Hepatocyte (in vitro differentiated cells): ENCODE results near the gene FAM124A. TPM values are rescaled to one million over a fixed set of nuclear protein-coding genes. Genes with fewer than 3 reads are reported as not detected.

Experiments used
- DNase-seq: peaks from one replicate; pipeline ENCODE4 v3.0.0-alpha.2; 2016; ENCODE audit warnings: low spot score
- H2AFZ ChIP-seq: fragments of 200-600 bp; sonication (generic); 2 replicates; pipeline ENCODE4 v1.6.0; 2016; ENCODE audit warnings: antibody characterized with exemption, mild to moderate bottlenecking
- H3K27ac ChIP-seq: fragments of 200-600 bp; sonication (generic); 2 replicates; pipeline ENCODE4 v1.5.1; 2016; ENCODE audit warnings: mild to moderate bottlenecking
- H3K27me3 ChIP-seq: fragments of 200-600 bp; sonication (generic); 2 replicates; pipeline ENCODE4 v1.6.1; 2016
- H3K36me3 ChIP-seq: fragments of 200-600 bp; sonication (generic); replicated peaks from 2 replicates; pipeline ENCODE4 v1.5.1; 2016; ENCODE audit warnings: low read depth; ENCODE audit not compliant: insufficient read depth
- H3K4me1 ChIP-seq: fragments of 200-600 bp; sonication (generic); 2 replicates; pipeline ENCODE4 v1.5.1; 2016; ENCODE audit warnings: mild to moderate bottlenecking, moderate library complexity; ENCODE audit not compliant: insufficient read depth
- H3K4me2 ChIP-seq: fragments of 200-600 bp; sonication (generic); 2 replicates; pipeline ENCODE4 v1.6.0; 2016
- H3K4me3 ChIP-seq: fragments of 200-600 bp; sonication (generic); 2 replicates; pipeline ENCODE4 v1.5.1; 2016; ENCODE audit warnings: mild to moderate bottlenecking
- H3K79me2 ChIP-seq: fragments of 200-600 bp; sonication (generic); 2 replicates; pipeline ENCODE4 v1.6.0; 2017; ENCODE audit warnings: mild to moderate bottlenecking
- H3K9me2 ChIP-seq: fragments of 200-600 bp; sonication (generic); replicated peaks from 2 replicates; pipeline ENCODE4 v1.6.0; 2017; ENCODE audit warnings: mild to moderate bottlenecking; ENCODE audit not compliant: insufficient read depth
- H3K9me3 ChIP-seq: fragments of 200-600 bp; sonication (generic); 2 replicates; pipeline ENCODE4 v1.5.1; 2016; ENCODE audit warnings: low read depth, mild to moderate bottlenecking
- H4K20me1 ChIP-seq: fragments of 200-600 bp; sonication (generic); 2 replicates; pipeline ENCODE4 v1.6.0; 2016; ENCODE audit warnings: mild to moderate bottlenecking; ENCODE audit not compliant: insufficient read depth, poor library complexity, severe bottlenecking
- EZH2 ChIP-seq: fragments of 200-600 bp; sonication (generic); IDR thresholded peaks from 2 replicates; pipeline ENCODE4 v1.6.1; 2016; ENCODE audit warnings: antibody characterized with exemption, mild to moderate bottlenecking, borderline replicate concordance
- EZH2phosphoT487 ChIP-seq: fragments of 200-600 bp; sonication (generic); IDR thresholded peaks from one replicate; pipeline ENCODE4 v1.6.1; 2018; ENCODE audit warnings: antibody characterized with exemption, mild to moderate bottlenecking, low read depth, moderate library complexity; ENCODE audit not compliant: unreplicated experiment, severe bottlenecking
- WGBS: methylation state at CpG from one replicate; pipeline ENCODE4 v1.1.6; 2016; ENCODE audit warnings: low lambda C conversion rate; ENCODE audit errors: missing lambda C conversion rate; 5-methylcytosine and 5-hydroxymethylcytosine counted together
- polyA plus RNA-seq: library from polyadenylated mRNA; unstranded; fragments of >200 nt; fragmentation: Nextera tagmentation; extraction: Ambion mirVana; gene quantifications from 2 replicates; pipeline ENCODE4 v1.2.1, GENCODE V29; 2016
- total RNA-seq: library from RNA; depleted of rRNA; stranded (reverse); fragments of >200 nt; gene quantifications from 2 replicates; pipeline ENCODE4 v1.2.3, GENCODE V29; 2014
- TF ChIP-seq, protein P1 (sequence below): fragments of 200-600 bp; sonication (generic); IDR thresholded peaks from 2 replicates; pipeline ENCODE4 v1.5.1; 2016; ENCODE audit warnings: antibody characterized with exemption, mild to moderate bottlenecking; ENCODE audit not compliant: poor library complexity

Gene FAM124A
- total and polyA plus RNA-seq, 2 experiments from 2014 or later, result 0.60 to 1.7 TPM

DNA sequence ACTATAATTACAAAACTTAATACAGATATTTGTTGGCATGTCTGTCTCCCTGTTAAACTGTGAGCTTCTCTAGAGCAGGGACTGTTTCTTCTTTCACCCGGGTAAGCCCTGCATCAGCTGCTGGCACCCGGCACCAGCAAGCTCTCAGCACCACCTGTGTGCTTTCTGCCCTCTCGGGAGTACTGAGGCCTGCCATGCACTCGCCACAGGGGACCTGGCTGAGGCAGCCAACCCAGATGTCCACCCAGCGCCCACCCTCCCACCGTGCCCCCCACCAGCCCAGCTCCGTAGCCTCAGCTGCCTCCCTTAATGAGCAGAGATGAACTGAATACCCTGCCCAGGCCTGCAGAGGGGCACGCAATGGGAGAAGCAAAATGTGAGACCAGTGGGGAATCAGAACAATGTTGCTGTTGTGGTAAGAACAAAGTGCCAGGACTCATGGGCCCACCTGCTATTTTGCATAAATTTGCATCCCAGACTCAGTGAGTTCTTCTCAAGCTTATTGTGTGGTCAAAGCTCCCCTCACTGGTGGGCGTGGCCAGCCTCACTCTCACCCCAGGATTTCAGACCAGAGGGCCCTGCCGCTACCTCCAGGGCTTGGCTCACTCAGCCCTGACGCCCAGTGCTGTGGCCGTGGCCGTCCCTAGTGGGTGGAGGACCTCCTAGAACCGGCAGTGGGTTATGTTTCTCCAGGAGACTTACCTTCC, 102.7 kb downstream of the FAM124A start:
- TF ChIP-seq EZH2phosphoT487, result no peak
- TF ChIP-seq, protein P1, sequence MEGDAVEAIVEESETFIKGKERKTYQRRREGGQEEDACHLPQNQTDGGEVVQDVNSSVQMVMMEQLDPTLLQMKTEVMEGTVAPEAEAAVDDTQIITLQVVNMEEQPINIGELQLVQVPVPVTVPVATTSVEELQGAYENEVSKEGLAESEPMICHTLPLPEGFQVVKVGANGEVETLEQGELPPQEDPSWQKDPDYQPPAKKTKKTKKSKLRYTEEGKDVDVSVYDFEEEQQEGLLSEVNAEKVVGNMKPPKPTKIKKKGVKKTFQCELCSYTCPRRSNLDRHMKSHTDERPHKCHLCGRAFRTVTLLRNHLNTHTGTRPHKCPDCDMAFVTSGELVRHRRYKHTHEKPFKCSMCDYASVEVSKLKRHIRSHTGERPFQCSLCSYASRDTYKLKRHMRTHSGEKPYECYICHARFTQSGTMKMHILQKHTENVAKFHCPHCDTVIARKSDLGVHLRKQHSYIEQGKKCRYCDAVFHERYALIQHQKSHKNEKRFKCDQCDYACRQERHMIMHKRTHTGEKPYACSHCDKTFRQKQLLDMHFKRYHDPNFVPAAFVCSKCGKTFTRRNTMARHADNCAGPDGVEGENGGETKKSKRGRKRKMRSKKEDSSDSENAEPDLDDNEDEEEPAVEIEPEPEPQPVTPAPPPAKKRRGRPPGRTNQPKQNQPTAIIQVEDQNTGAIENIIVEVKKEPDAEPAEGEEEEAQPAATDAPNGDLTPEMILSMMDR, result no peak
- no peak for TF ChIP-seq EZH2
- 84% methylated on average over 14 of the region's 14 CpGs for WGBS
- DNase-seq, result no peak
- Histone ChIP-seq H3K9me3 (no peaks in the 10 kb centered on the region), H3K9me2 (no peaks in the 10 kb centered on the region), H2AFZ (no peak overlapping the region), H3K27me3 (no peaks in the 10 kb centered on the region), H3K36me3 (no peaks in the 10 kb centered on the region), H3K4me1 (no peaks in the 10 kb centered on the region), H3K4me2 (no peak overlapping the region), H3K4me3 (no peak overlapping the region), H3K27ac (no peak overlapping the region), H4K20me1 (no peaks in the 10 kb centered on the region), H3K79me2 (no peaks in the 10 kb centered on the region)

DNA sequence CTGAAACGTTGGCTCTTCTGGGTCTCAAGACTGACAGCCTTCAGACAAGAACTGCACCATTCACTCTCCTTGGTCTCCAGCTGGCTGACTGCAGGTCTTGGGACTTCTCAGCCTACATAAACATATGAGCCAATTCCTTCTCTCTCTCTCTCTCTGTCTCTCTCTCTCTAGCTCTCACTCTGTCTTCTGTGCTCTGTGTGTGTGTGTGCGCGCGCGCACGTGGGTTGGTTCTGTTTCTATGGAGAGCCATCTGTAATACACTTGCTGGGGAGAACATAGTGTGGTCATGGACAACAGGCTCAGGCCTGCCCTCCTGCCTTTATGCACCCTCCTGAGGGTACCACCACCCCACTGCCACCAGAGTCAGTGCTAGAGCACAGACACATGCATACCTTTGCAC, 103.6 kb downstream of the FAM124A start:
- Histone ChIP-seq H3K27me3 (no peaks in the 10 kb centered on the region), H3K79me2 (no peaks in the 10 kb centered on the region), H3K4me2 (no peak overlapping the region), H3K4me1 (no peaks in the 10 kb centered on the region), H3K36me3 (no peaks in the 10 kb centered on the region), H3K27ac (no peak overlapping the region), H2AFZ (no peak overlapping the region), H4K20me1 (no peaks in the 10 kb centered on the region), H3K9me2 (no peaks in the 10 kb centered on the region), H3K4me3 (no peak overlapping the region), H3K9me3 (no peaks in the 10 kb centered on the region)
- DNase-seq, result no peak
- 90% methylated on average over 6 of the region's 6 CpGs for WGBS
- TF ChIP-seq, protein P1, result no peak
- no peak for TF ChIP-seq EZH2
- no peak for TF ChIP-seq EZH2phosphoT487

DNA sequence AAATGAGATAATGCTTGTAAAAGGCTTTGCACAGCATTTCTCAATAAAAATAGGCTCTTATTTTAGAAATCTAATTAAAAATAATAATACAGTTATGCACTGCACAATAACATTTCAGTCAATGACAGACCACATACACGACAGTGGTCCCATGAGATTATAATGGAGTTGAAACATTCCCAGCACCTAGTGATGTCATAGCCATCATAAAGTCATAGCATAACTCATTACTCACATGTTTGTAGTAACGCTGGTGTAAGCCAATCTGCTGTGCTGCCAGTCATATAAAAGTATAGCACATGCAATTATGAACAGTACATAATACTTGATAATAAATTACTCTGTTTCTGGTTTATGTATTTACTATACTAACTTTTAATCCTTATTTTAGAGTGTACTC, 104.6 kb downstream of the FAM124A start:
- Histone ChIP-seq H3K27ac (no peak overlapping the region), H3K4me2 (no peak overlapping the region), H4K20me1 (no peaks in the 10 kb centered on the region), H3K27me3 (no peaks in the 10 kb centered on the region), H3K9me2 (no peaks in the 10 kb centered on the region), H3K9me3 (no peaks in the 10 kb centered on the region), H3K36me3 (no peaks in the 10 kb centered on the region), H3K79me2 (no peaks in the 10 kb centered on the region), H3K4me1 (no peaks in the 10 kb centered on the region), H3K4me3 (no peak overlapping the region), H2AFZ (no peak overlapping the region)
- TF ChIP-seq, protein P1, result no peak
- WGBS, result 93% methylated on average over 2 of the region's 2 CpGs
- no peak for DNase-seq
